Vagina (tissue), 2 donors: ENCODE results near the gene RAP1B.

Experiments
- CTCF ChIP-seq, 3 experiments: fragments of 450-650 bp in 2 of 3; fragments of 200-600 bp in 1 of 3; sonication (generic) in 1 of 3; IDR thresholded peaks; one replicate each; pipeline ENCODE4 v1.5.1; 2017 to 2019; ENCODE audit warnings: antibody characterized with exemption in 3 of 3, mild to moderate bottlenecking in 2 of 3, moderate library complexity in 2 of 3
- POLR2A ChIP-seq, 2 donors: fragments of 450-650 bp; IDR thresholded peaks; one replicate each; pipeline ENCODE4 v1.6.1; 2017; ENCODE audit warnings: antibody characterized with exemption in 2 of 2, mild to moderate bottlenecking in 2 of 2, moderate library complexity in 2 of 2

- TF ChIP-seq CTCF (IDR thresholded peaks at IDR 0.05) = no peak
- TF ChIP-seq POLR2A (IDR thresholded peaks at IDR 0.05) = no peak
Measured at GRCh38 chr12:68633614-68634558, 23.2 kb downstream of the RAP1B start.
